Frontal cortex (tissue), 4 donors: Measurements from ENCODE around the gene SDK1. TPM values are rescaled to one million over a fixed set of nuclear protein-coding genes. Genes with fewer than 3 reads are reported as not detected.

ENCODE experiments used
- DNase-seq, 2 donors: peaks; one replicate each; pipeline ENCODE4 v3.0.0; 2012; ENCODE audit warnings: low spot score in 2 of 2
- FAIRE-seq: peaks from 2 replicates; lab custom pipeline; 2012; peaks lifted over from hg19 to GRCh38; lab: Jason Lieb, UNC
- total RNA-seq: library from RNA; depleted of rRNA; stranded (reverse); fragments of >200 nt; gene quantifications from one replicate; pipeline ENCODE4 v1.2.3, GENCODE V29; 2014
- donor health status: control.
- donor health status: control.
- donor health status: control.

SDK1 gene
- total RNA-seq, 1 donor from 2014 or later: 33.0 TPM

GRCh38 chr7:4140933-4141332 lies 839.9 kb downstream of the SDK1 start:
- DNase-seq: no peak

DNA sequence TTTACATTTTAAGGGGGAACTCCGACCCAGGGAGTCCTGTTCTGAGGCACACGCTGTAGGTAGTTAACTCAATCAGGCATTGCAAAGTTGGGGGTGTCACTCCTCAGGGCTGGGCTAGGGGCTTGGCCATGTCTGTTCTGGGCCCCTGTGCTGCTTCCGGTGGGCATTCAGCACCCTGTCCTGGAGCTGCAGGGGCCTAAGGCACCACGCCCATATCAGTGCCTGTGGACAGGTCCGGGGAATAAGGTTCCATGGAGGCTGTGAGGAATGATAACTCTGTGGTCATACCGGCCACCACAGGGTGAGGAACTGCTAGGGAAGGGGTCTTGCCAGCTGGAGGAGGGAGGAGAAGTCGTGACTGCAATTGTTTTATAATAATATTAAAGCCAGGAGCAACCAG lies 842.0 kb downstream of the SDK1 start:
- FAIRE-seq (no peak), DNase-seq (no peak)

More at GRCh38 chr7:4140933-4141332, 839.9 kb downstream of the SDK1 start:
- no peak for FAIRE-seq

- DNase-seq: no peak
- FAIRE-seq: no peak
These were observed 842.6 kb downstream of the SDK1 start for GRCh38 chr7:4143511-4144171.

GRCh38 chr7:4144172-4144701 lies 843.2 kb downstream of the SDK1 start:
- DNase-seq: no peak

DNA sequence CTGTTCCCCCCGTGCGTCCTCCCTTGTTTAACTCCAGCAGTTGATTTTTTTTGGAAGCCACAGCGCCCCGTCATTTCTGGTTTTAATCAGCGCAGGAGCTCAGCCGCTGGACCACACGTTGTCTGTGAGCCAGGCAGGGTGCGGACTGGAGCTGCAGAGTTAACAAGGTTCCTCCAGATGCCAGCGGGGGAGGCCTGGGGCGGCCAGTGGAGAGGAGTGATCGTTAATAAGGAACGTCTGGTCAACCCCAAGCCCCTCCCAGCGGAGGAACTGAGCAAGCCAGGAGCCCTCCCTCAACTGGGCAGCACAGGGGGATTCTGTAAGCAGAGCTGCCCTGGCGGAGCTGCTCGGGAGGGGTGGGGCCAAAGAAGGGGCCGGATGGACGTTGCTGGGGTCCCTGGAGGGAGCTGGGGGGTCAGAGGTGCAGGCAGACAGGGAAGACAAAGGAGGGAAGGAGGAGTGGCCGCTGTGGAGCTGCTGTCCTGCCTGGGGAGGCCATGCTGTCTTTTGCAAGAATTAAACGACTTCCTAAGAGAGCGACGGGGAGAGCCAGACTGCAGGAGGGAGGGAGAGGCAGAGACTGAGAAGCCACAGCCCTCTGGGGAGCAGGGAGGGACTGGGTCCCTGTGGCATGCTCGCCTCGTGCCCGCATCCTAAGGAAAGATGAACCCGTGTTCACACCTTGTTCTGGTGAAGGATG lies 843.9 kb downstream of the SDK1 start:
- DNase-seq: no peak

More at GRCh38 chr7:4144172-4144701, 843.2 kb downstream of the SDK1 start:
- no peak for FAIRE-seq

DNA sequence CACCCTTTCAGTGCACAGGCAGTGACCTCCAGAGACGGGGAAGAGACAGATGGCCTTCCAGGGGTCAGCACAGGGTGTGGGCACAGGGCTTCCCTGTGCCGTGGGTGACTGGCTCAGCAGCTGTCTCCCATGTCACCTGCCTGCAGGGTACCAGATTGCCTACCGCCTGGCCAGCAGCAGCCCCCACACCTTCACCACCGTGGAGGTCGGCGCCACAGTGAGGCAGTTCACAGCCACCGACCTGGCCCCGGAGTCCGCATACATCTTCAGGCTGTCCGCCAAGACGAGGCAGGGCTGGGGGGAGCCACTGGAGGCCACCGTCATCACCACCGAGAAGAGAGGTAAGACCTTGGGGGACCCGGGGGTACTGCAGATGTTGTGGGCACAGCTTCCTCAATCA lies 844.5 kb downstream of the SDK1 start:
- DNase-seq: no peak
- no peak for FAIRE-seq

More for the DNA sequence above, 843.9 kb downstream of the SDK1 start:
- no peak for FAIRE-seq

DNA sequence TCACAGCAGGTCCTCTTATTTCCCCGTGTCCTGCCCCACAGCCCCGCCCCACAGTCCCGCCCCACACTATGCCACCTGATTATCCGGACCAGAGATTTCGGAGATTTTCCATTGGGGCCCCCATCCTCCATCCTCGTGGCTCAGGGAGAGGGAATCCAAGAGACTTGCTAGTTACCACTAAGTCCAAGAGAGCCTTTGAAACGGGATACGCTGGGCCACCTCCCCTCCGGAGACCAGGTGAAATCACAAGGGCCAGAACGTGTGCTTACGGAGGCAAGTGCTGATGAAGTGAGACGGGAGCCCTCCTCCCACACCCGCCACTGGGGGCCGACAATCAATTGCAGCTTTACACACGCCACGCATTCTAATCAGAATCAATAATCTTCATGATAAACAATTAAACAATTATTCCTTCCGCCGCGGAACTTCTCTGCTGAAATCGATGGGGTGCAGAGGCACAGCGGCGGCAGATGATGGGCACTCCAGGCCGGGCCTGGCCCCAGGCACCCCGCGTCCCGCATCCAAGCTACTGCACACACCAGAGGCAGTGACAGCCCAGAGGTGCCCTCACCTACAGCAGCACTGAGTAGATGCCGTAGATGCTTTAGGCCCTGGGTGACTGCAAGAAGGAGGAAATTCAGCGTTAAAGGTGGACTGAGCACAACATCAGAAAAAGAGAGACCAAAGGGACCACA lies 847.0 kb downstream of the SDK1 start:
- FAIRE-seq (no peak), DNase-seq (no peak)

GRCh38 chr7:4149236-4149635 lies 848.2 kb downstream of the SDK1 start:
- DNase-seq: no peak
- no peak for FAIRE-seq

- DNase-seq: no peak
- FAIRE-seq: no peak
These were observed 848.6 kb downstream of the SDK1 start for GRCh38 chr7:4149645-4150044.

GRCh38 chr7:4150731-4151130 lies 849.7 kb downstream of the SDK1 start:
- DNase-seq (no peak), FAIRE-seq (no peak)

GRCh38 chr7:4151524-4151923 lies 850.5 kb downstream of the SDK1 start:
- no peak for FAIRE-seq
- DNase-seq: no peak

DNA sequence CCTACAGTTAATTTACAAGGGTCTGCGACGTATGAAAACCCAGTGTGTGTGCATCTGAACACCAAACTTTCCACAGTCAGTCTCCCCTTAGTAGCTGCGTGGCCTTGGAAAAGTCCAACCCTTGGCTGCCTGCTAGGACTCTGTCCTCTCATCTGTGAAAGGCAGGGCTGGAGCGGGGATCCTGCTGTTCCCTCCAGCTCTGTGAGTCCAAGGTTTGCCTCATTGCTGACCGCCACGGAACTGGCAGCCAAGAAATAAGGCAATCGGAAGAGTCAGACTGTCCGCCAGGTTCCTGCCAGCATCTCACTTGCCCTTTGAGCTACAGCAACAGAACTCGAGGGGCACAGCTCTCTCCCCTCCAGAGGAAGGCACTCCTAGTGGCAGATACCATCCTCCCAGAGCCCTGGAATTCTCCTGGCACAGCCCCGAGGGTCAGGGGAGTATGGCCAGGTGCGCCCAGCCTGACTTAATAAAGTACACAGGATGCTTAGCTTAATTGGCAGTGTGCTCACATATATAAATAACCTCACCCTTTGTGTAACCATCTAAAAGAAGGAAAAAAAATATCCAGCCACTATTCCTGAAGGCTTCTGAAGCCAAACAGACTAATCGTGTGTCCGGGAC lies 851.0 kb downstream of the SDK1 start:
- DNase-seq (no peak), FAIRE-seq (no peak)

- DNase-seq (no peak), FAIRE-seq (no peak)
These were observed 854.0 kb downstream of the SDK1 start for GRCh38 chr7:4154882-4155535.

- DNase-seq (no peak), FAIRE-seq (no peak)
These were observed 855.1 kb downstream of the SDK1 start for GRCh38 chr7:4156190-4156589.

DNA sequence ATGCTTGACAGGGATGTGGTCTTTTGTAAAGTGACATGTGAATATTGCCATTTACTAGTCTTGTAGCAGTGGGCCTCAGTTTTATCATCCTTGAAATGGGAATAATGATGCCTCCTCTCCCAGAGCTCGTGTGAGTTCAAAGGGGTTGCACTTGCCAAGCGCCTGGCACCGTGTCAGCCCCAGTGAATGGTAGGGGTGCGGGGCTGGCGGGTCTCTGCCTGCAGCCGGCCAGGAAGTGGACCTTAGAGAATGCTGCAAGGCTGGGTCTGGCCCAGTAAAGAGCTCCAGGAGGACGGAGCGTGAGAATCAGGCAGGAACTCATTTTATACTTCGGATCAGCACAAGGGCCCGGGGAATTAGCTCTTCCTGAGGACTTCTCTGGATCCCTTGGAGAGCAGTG lies 856.6 kb downstream of the SDK1 start:
- DNase-seq (no peak), FAIRE-seq (no peak)

DNA sequence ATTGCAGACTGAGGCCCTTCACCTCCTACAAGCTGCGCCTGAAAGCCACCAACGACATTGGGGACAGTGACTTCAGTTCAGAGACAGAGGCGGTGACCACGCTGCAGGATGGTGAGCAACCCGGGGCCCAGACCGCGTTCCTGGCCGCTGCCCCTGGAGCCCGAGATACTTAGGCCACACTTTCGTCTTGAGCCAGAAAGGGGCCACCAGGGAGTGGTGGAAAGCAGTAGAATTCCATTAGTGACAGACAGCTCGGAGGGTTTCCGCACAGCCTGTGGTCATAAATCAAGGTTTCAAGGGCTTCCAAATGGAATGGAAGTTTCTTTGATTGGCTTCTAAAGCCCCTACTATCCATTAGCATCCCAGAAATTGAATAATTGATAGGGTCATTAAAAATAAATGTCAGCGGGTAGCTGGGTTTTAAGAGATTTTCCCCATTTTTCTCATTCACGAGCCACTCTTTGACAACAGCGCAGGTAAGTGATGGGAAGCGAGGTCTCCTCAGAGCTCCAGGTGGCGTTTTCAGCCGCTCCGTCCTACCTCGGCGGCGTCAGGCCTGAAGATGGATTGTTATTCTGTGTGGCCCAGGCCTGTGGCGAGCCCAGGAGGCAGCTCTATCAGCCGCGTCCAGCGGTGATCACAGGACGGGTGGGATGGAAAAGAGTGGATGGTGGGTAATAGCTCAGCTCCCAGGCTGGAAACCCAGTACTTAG lies 857.5 kb downstream of the SDK1 start:
- no peak for DNase-seq
- FAIRE-seq: no peak

- DNase-seq: no peak
- no peak for FAIRE-seq
These were observed 858.1 kb downstream of the SDK1 start for GRCh38 chr7:4159154-4159501.

GRCh38 chr7:4159761-4160554 lies 858.9 kb downstream of the SDK1 start:
- DNase-seq (no peak), FAIRE-seq (no peak)
